H1 (cell line): Measurements from ENCODE around the gene CSPG5. TPM values are rescaled to one million over a fixed set of nuclear protein-coding genes. Genes with fewer than 3 reads are reported as not detected.

Source experiments
- CTCF ChIA-PET: fragments of 300-600 bp; sonication (Branson Sonifier 250); formaldehyde crosslinking; loops from one replicate; lab custom pipeline; 2021; ENCODE audit not compliant: partially characterized antibody; lab: Charles Lee
- POLR2A ChIA-PET: fragments of 300-600 bp; sonication (Branson Sonifier 250); formaldehyde crosslinking; loops from one replicate; lab custom pipeline; 2021; ENCODE audit warnings: inconsistent platforms; ENCODE audit not compliant: partially characterized antibody; lab: Charles Lee
- DNase-seq, 2 experiments: peaks; one replicate each; pipeline versions ENCODE4 v3.0.0 to v3.0.0-alpha.2; 2010 to 2022; ENCODE audit warnings: low spot score in 2 of 2, low read depth in 1 of 2, mixed read lengths in 1 of 2
- FAIRE-seq: peaks from 2 replicates; lab custom pipeline; 2011; peaks lifted over from hg19 to GRCh38; lab: Jason Lieb, UNC
- H2AFZ ChIP-seq: 2 replicates; pipeline ENCODE4 v1.8.1; 2012; ENCODE audit warnings: low read length, inconsistent platforms
- H2AK5ac ChIP-seq: 2 replicates; pipeline ENCODE4 v1.6.1; 2013; ENCODE audit warnings: low read depth, low read length
- H2BK120ac ChIP-seq: replicated peaks from 2 replicates; pipeline ENCODE3; 2013; ENCODE audit warnings: low read depth, low read length, inconsistent platforms
- H2BK12ac ChIP-seq: 2 replicates; pipeline ENCODE4 v1.6.1; 2013; ENCODE audit warnings: low read depth, low read length
- H2BK15ac ChIP-seq: 2 replicates; pipeline ENCODE4 v1.6.1; 2013; ENCODE audit warnings: low read length
- H2BK20ac ChIP-seq: 2 replicates; pipeline ENCODE4 v1.6.1; 2013; ENCODE audit warnings: low read length
- H2BK5ac ChIP-seq: 2 replicates; pipeline ENCODE4 v1.6.1; 2013; ENCODE audit warnings: low read depth, low read length
- H3K14ac ChIP-seq: 2 replicates; pipeline ENCODE4 v1.6.1; 2013; ENCODE audit warnings: inconsistent platforms; ENCODE audit not compliant: insufficient read length
- H3K18ac ChIP-seq: 2 replicates; pipeline ENCODE4 v1.6.1; 2013; ENCODE audit warnings: low read length; ENCODE audit errors: extremely low read depth
- H3K23ac ChIP-seq: 2 replicates; pipeline ENCODE4 v1.6.1; 2013; ENCODE audit warnings: inconsistent platforms; ENCODE audit not compliant: insufficient read length
- H3K23me2 ChIP-seq: 2 replicates; pipeline ENCODE4 v1.6.1; 2013; ENCODE audit warnings: low read depth, low read length
- H3K27ac ChIP-seq: 2 replicates; pipeline ENCODE4 v1.6.1; 2011; ENCODE audit warnings: low read depth, low read length, inconsistent platforms
- H3K27me3 ChIP-seq, 4 experiments: replicated peaks in 1 of 4; 1 replicate in 1 of 4; 2 replicates in 3 of 4; pipeline versions ENCODE4 v1.6.1 to v1.8.1; 2011 to 2013; ENCODE audit warnings: low read length in 3 of 4, mild to moderate bottlenecking in 3 of 4, inconsistent platforms in 2 of 4, mixed read lengths in 2 of 4, moderate library complexity in 1 of 4; ENCODE audit not compliant: control insufficient read depth in 3 of 4, insufficient read depth in 3 of 4; ENCODE audit errors: extremely low read depth in 1 of 4
- H3K36me3 ChIP-seq, 4 experiments: 2 replicates each; pipeline versions ENCODE4 v1.6.1 to v1.8.1; 2011 to 2013; ENCODE audit warnings: mild to moderate bottlenecking in 4 of 4, low read length in 3 of 4, moderate library complexity in 2 of 4, control low read depth in 1 of 4, inconsistent platforms in 1 of 4; ENCODE audit not compliant: insufficient read depth in 4 of 4, control insufficient read depth in 2 of 4
- H3K4ac ChIP-seq: replicated peaks from 2 replicates; pipeline ENCODE3; 2013; ENCODE audit warnings: low read length, low read depth, mixed read lengths, inconsistent platforms; ENCODE audit not compliant: insufficient read length
- H3K4me1 ChIP-seq, 4 experiments: replicated peaks in 1 of 4; 1 replicate in 1 of 4; 2 replicates in 3 of 4; pipeline versions ENCODE4 v1.6.1 to v1.8.1; 2011 to 2013; ENCODE audit warnings: low read length in 3 of 4, inconsistent platforms in 2 of 4, mixed read lengths in 1 of 4; ENCODE audit not compliant: insufficient read depth in 4 of 4, control insufficient read depth in 3 of 4
- H3K4me2 ChIP-seq, 2 experiments: 2 replicates each; pipeline versions ENCODE4 v1.6.1 to v1.8.1; 2011 to 2013; ENCODE audit warnings: low read depth in 2 of 2, low read length in 2 of 2, control low read depth in 1 of 2, inconsistent platforms in 1 of 2, mild to moderate bottlenecking in 1 of 2; ENCODE audit not compliant: insufficient read depth in 1 of 2
- H3K4me3 ChIP-seq, 4 experiments: fragments of 200-600, 300-600 bp in 1 of 4; sonication (generic), shearing (Covaris generic), sonication (Bioruptor Twin) in 1 of 4; 2 replicates each; pipeline versions ENCODE4 v1.5.1 to v1.8.1; 2011 to 2016; ENCODE audit warnings: low read length in 4 of 4, low read depth in 3 of 4, control low read depth in 2 of 4, inconsistent platforms in 2 of 4, mild to moderate bottlenecking in 2 of 4, mixed read lengths in 1 of 4, moderate library complexity in 1 of 4; ENCODE audit not compliant: insufficient read depth in 2 of 4; ENCODE audit errors: extremely low read depth in 1 of 4
- H3K56ac ChIP-seq: replicated peaks from 2 replicates; pipeline ENCODE3; 2013; ENCODE audit warnings: low read depth, mild to moderate bottlenecking, mixed read lengths, low read length, inconsistent platforms; ENCODE audit not compliant: insufficient read length
- H3K79me1 ChIP-seq: 2 replicates; pipeline ENCODE4 v1.6.1; 2013; ENCODE audit warnings: low read depth, low read length, control low read depth
- H3K79me2 ChIP-seq, 2 experiments: 2 replicates each; pipeline versions ENCODE4 v1.6.1 to v1.8.1; 2012 to 2013; ENCODE audit warnings: low read length in 2 of 2, mild to moderate bottlenecking in 2 of 2, inconsistent platforms in 1 of 2; ENCODE audit not compliant: insufficient read depth in 2 of 2, control insufficient read depth in 1 of 2
- H3K9ac ChIP-seq, 4 experiments: replicated peaks in 1 of 4; 1 replicate in 1 of 4; 2 replicates in 3 of 4; pipeline versions ENCODE4 v1.6.1 to v1.8.1; 2011 to 2013; ENCODE audit warnings: low read depth in 3 of 4, low read length in 3 of 4, control low read depth in 2 of 4, mild to moderate bottlenecking in 2 of 4, moderate library complexity in 2 of 4, inconsistent platforms in 1 of 4; ENCODE audit errors: extremely low read depth in 1 of 4
- H3K9me3 ChIP-seq, 2 experiments: 2 replicates each; pipeline versions ENCODE4 v1.6.1 to v1.8.1; 2012 to 2013; ENCODE audit warnings: mild to moderate bottlenecking in 2 of 2, moderate library complexity in 2 of 2, control low read depth in 1 of 2, inconsistent platforms in 1 of 2, low read depth in 1 of 2, low read length in 1 of 2, mixed read lengths in 1 of 2; ENCODE audit not compliant: insufficient read depth in 2 of 2
- H4K20me1 ChIP-seq, 2 experiments: replicated peaks in 1 of 2; 2 replicates each; pipeline versions ENCODE3 to v1.8.1; 2011 to 2013; ENCODE audit warnings: inconsistent platforms in 2 of 2, low read length in 2 of 2, mild to moderate bottlenecking in 1 of 2; ENCODE audit not compliant: insufficient read depth in 2 of 2, control insufficient read depth in 1 of 2
- H4K5ac ChIP-seq: 2 replicates; pipeline ENCODE4 v1.6.1; 2013; ENCODE audit warnings: low read length, low read depth, mixed read lengths, inconsistent platforms; ENCODE audit not compliant: insufficient read length
- H4K8ac ChIP-seq: 2 replicates; pipeline ENCODE4 v1.8.0; 2013; ENCODE audit warnings: mild to moderate bottlenecking, moderate library complexity, low read length, inconsistent platforms; ENCODE audit not compliant: insufficient read depth; ENCODE audit errors: extremely low read depth
- H4K91ac ChIP-seq: replicated peaks from 2 replicates; pipeline ENCODE3; 2013; ENCODE audit warnings: low read length, mixed read lengths, inconsistent platforms; ENCODE audit not compliant: insufficient read length
- CHD1 ChIP-seq: IDR thresholded peaks from 2 replicates; pipeline ENCODE4 v1.6.1; 2012; ENCODE audit warnings: low read depth, low read length, improper control_type of control experiment
- POLR2AphosphoS5 ChIP-seq: IDR thresholded peaks from 2 replicates; pipeline ENCODE4 v1.6.1; 2011; ENCODE audit warnings: low read depth, low read length
- POU5F1 ChIP-seq: IDR thresholded peaks from 2 replicates; pipeline ENCODE4 v1.6.1; 2011; ENCODE audit warnings: low read depth, mild to moderate bottlenecking, low read length, moderate library complexity
- WGBS, 2 experiments: shearing (Covaris generic) in 1 of 2; methylation state at CpG; one replicate each; pipeline versions ENCODE4 v1.1.6 to v1.1.7; 2013 to 2015; ENCODE audit warnings: low lambda C conversion rate in 2 of 2, mixed read lengths in 2 of 2, inconsistent platforms in 1 of 2, low coverage in 1 of 2, missing lambda C conversion rate in 1 of 2; ENCODE audit not compliant: insufficient replicate concordance in 2 of 2, insufficient coverage in 1 of 2, insufficient read length in 1 of 2; ENCODE audit errors: extremely low coverage in 1 of 2, missing lambda C conversion rate in 1 of 2; 5-methylcytosine and 5-hydroxymethylcytosine counted together
- polyA plus RNA-seq, 7 experiments: library from polyadenylated mRNA; depleted of rRNA in 3 of 7; stranded (reverse) in 5 of 7; unstranded in 2 of 7; fragments of >200 nt in 5 of 7; fragments of 200-250 nt in 2 of 7; gene quantifications; 1 replicate in 5 of 7; 2 replicates in 1 of 7; 4 replicates in 1 of 7; pipeline versions ENCODE4 v1.2.1 to v1.2.3, GENCODE V29; 2011 to 2013; ENCODE audit warnings: missing spikeins in 2 of 7, mixed read lengths in 2 of 7
- total RNA-seq: library from RNA; stranded (reverse); fragmentation: NEBNext Ultra II Directional; extraction: Animal tissue kit (Norgen Biotek cat#: 25700); gene quantifications from 2 replicates; pipeline ENCODE4 v1.2.1, GENCODE V29; 2021

The CSPG5 gene
- total and polyA plus RNA-seq, 2 of the 8 experiments (the other 6 are each of a cell fraction or from before 2014, with no cell fraction given) = 2.1 to 7.4 TPM

DNA sequence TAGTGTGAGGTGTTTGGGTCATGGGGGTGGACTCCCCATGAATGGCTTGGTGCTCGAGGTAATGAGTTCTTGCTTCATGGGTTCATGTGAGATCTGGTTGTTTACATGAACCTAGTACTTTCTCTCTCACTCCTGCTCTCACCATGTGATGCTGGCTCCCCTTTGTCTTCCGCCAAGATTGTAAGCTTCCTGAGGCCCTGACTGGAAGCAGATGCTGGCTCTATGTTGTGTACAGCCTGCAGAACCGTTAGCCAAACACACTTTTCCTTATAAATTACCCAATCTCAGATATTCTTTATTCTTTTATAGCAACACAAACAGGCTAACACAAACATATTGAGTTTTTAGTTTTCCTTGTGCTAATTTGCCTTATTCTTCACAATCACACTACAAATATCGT, 3.2 kb upstream of the CSPG5 start:
- H3K4me2 ChIP-seq = no peak overlapping the region
- no peak overlapping the region for H3K9ac ChIP-seq
- CTCF ChIA-PET = interaction anchor here (1.6 kb wide), 1 partner anchor 59 kb away, joined by 6 read pairs; no protein-coding TSS in a partner anchor
- no peak overlapping the region for H3K4me3 ChIP-seq
- no peak overlapping the region for H2BK5ac ChIP-seq
- no peak overlapping the region for H2BK20ac ChIP-seq
- no peak overlapping the region for H3K27ac ChIP-seq
- POLR2A ChIA-PET = interaction anchor here (1.1 to 1.3 kb wide), 2 partner anchors 19 to 47 kb away, joined by 3 read pairs; no protein-coding TSS in a partner anchor
- no peaks in the 10 kb centered on the region for H3K79me2 ChIP-seq
- no peak overlapping the region for H4K91ac ChIP-seq
- no peaks in the 10 kb centered on the region for H3K9me3 ChIP-seq
- H4K20me1 ChIP-seq = peaks cover 0 to 3% of the 10 kb centered on the region in 2 experiments
- H3K18ac ChIP-seq = no peak overlapping the region
- no peaks in the 10 kb centered on the region for H3K79me1 ChIP-seq
- H2BK120ac ChIP-seq = no peak overlapping the region
- H2AK5ac ChIP-seq = no peak overlapping the region
- H3K27me3 ChIP-seq = peaks cover 10 to 31% (median 24%) of the 10 kb centered on the region in 4 experiments
- no peak overlapping the region for H2BK15ac ChIP-seq
- H3K4me1 ChIP-seq = peaks cover 2 to 11% (median 4%) of the 10 kb centered on the region in 4 experiments; a peak in 5 of 7 replicates
- H3K56ac ChIP-seq = no peak overlapping the region
- H2BK12ac ChIP-seq = no peak overlapping the region
- peaks cover 0 to 16% (median 8%) of the 10 kb centered on the region in 4 experiments; a peak in 5 of 8 replicates for H3K36me3 ChIP-seq
- H3K23ac ChIP-seq = no peak overlapping the region
- H2AFZ ChIP-seq = no peak overlapping the region
- no peak overlapping the region for H3K14ac ChIP-seq
- H3K23me2 ChIP-seq = peaks cover 7% of the 10 kb centered on the region; the same call in 1 of the 2 replicates
- DNase-seq = no peak
- no peak for FAIRE-seq
- no peak overlapping the region for H3K4ac ChIP-seq
- H4K5ac ChIP-seq = no peak overlapping the region
- 93% methylated on average over 4 of the region's 4 CpGs; no CpG with 5 or more reads in 1 of the 2 experiments for WGBS, 2 experiments
- no peak for TF ChIP-seq POU5F1
- TF ChIP-seq CHD1 = no peak
- 0 out of 2 replicates have a peak, but pooled peaks have one; percentile 45 for TF ChIP-seq POLR2AphosphoS5
- no peak overlapping the region for H4K8ac ChIP-seq
